MG63 (cell line): ENCODE measurements around the gene NTRK2. TPM values are rescaled to one million over a fixed set of nuclear protein-coding genes. Genes with fewer than 3 reads are reported as not detected.

Source experiments
- DNase-seq: peaks from one replicate; pipeline ENCODE4 v3.0.0-alpha.2; 2020
- H3K27me3 ChIP-seq: fragments of 250-450 bp; sonication (Bioruptor Pico); 2 replicates; pipeline ENCODE4 v1.5.1; 2020; ENCODE audit warnings: mild to moderate bottlenecking, moderate library complexity
- H3K36me3 ChIP-seq: fragments of 250-450 bp; sonication (Bioruptor Pico); 2 replicates; pipeline ENCODE4 v1.5.1; 2020; ENCODE audit warnings: mild to moderate bottlenecking, moderate library complexity
- H3K4me3 ChIP-seq: fragments of 250-450 bp; sonication (Bioruptor Pico); 2 replicates; pipeline ENCODE4 v1.5.1; 2020; ENCODE audit warnings: mild to moderate bottlenecking, moderate library complexity
- H3K9me3 ChIP-seq: fragments of 250-450 bp; sonication (Bioruptor Pico); 2 replicates; pipeline ENCODE4 v1.5.1; 2020; ENCODE audit warnings: mild to moderate bottlenecking, moderate library complexity
- total RNA-seq: library from RNA; depleted of rRNA; stranded (reverse); fragments of >200 nt; shearing (Covaris generic); gene quantifications from 2 replicates; pipeline ENCODE4 v1.2.3, GENCODE V29; 2014; ENCODE audit warnings: low replicate concordance; rRNA removed

NTRK2 gene
- total RNA-seq, result not detected in 2 replicates

DNA sequence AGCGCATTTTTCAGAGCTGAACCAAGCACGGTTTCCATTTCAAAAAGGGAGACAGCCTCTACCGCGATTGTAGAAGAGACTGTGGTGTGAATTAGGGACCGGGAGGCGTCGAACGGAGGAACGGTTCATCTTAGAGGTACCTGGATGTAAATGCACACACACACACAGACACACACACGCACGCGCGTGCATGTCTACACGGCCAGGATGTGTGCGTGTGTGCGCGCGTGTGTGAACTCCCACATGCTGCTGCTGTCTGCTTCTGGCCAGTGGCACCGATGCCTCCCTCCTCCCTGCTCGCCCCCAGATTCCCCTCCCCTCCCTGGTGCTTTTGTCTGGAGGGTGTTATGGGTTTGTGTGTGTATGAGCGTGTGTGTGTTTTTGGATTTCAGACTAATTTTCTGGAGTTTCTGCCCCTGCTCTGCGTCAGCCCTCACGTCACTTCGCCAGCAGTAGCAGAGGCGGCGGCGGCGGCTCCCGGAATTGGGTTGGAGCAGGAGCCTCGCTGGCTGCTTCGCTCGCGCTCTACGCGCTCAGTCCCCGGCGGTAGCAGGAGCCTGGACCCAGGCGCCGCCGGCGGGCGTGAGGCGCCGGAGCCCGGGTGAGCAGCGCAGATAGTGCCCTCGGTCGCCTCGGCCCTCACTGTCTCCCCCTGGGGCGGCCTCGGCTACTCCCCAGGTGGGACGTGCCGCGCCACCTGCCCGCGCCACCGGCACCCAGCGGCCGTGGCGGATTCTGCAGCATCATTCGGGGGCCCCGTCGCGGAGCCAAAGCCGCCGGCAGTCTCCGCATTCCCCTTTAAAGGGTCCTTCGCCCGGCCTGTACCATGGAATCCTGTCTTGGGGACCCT lies at the start of gene NTRK2:
Gene NTRK2, plus strand, starts transcription at position 442 of the 850 bp plus-strand sequence. CDS start 1,020 bp downstream, outside the sequence.
- H3K4me3 ChIP-seq, result peak within 1 kb of the TSS; percentile 30
- H3K36me3 ChIP-seq, result no peaks in the 10 kb centered on the region
- peak; percentile 23 for DNase-seq
- peaks cover 33% of the 10 kb centered on the region for H3K27me3 ChIP-seq
- H3K9me3 ChIP-seq, result no peaks in the 10 kb centered on the region

DNA sequence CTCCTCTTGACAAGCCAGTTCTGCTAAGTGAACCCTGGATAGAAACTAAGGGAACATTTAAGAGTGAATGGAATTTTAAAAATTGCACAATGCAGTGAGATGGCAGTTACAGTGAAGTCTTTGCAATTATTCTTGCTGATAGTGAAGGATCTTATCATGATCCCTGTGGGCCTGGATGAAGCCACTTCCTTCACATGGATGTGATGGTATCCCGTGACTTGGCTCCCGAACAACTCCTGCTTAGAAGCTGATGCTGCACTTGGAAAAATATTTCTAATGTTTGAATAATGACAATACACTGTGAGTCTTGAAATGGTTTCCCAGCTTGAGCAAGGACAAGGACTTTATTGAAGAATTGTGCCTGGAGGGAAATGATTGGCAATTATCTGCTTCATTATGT lies 49.2 kb upstream of the NTRK2 start:
- no peak for DNase-seq
- no peaks in the 10 kb centered on the region for H3K36me3 ChIP-seq
- no peaks in the 10 kb centered on the region for H3K9me3 ChIP-seq
- no peak overlapping the region for H3K4me3 ChIP-seq
- no peaks in the 10 kb centered on the region for H3K27me3 ChIP-seq

DNA sequence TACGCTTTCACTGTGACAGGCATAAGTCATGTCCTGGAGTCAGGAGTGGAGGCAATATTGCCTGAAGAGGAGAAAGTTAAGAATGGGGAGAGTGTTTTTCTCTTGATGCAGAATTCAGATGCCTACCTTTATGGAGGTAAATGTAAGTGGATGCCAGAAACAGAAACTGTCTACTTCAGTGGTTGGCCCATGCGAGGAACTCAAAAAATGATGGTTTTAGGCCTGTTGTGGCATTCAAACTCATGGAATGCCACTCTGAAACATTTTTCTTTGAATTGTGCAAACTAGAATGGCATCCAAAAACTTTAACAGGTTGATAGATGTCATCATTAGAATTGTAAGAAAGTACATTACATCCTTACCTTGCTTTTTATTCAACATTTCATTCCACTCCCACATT lies 47.7 kb upstream of the NTRK2 start:
- Histone ChIP-seq H3K4me3 (no peak overlapping the region), H3K27me3 (no peaks in the 10 kb centered on the region), H3K36me3 (no peaks in the 10 kb centered on the region), H3K9me3 (no peaks in the 10 kb centered on the region)
- no peak for DNase-seq

DNA sequence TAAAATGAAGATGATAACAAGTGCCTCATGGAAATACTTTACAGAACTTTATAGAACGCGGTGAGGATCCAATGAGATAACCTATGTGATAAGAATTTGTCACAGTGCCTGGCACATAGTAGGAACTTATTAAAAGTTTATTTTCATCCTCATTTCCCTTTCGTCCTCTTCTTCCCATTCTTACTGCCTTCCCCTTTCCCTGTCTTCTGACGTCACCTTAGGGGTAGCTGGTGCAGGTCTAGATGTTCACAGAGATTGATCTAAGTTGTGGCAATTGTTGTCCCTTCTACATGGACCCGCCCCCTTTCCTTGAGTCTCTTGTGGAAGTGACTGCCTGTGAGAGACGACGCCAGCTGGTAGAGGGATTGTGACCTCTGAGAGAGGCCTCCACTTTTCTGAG lies 46.5 kb upstream of the NTRK2 start:
- H3K36me3 ChIP-seq, result no peaks in the 10 kb centered on the region
- no peak for DNase-seq
- H3K9me3 ChIP-seq, result no peaks in the 10 kb centered on the region
- H3K27me3 ChIP-seq, result no peaks in the 10 kb centered on the region
- H3K4me3 ChIP-seq, result no peak overlapping the region

DNA sequence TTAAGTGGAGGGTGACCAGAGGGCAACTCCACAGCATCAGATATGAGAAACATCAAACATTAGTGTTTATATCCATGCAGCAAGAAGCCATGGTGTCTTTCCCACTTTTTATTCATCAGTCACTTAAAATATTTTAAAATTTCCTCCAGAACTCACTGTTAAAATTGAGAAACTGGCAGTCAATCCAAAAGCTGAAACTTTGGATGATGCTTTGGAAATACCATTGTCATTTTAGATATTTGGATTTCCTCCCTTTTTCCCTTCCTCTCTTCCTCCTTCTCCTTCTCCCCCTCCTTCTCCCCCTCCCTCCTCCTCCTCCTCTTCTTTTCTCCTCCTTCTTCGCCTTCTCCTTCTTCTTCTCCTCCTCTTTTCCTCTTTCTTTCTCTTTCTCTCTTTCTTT lies 33.1 kb upstream of the NTRK2 start:
- no peaks in the 10 kb centered on the region for H3K36me3 ChIP-seq
- no peaks in the 10 kb centered on the region for H3K27me3 ChIP-seq
- H3K4me3 ChIP-seq, result no peak overlapping the region
- DNase-seq, result no peak
- H3K9me3 ChIP-seq, result no peaks in the 10 kb centered on the region

DNA sequence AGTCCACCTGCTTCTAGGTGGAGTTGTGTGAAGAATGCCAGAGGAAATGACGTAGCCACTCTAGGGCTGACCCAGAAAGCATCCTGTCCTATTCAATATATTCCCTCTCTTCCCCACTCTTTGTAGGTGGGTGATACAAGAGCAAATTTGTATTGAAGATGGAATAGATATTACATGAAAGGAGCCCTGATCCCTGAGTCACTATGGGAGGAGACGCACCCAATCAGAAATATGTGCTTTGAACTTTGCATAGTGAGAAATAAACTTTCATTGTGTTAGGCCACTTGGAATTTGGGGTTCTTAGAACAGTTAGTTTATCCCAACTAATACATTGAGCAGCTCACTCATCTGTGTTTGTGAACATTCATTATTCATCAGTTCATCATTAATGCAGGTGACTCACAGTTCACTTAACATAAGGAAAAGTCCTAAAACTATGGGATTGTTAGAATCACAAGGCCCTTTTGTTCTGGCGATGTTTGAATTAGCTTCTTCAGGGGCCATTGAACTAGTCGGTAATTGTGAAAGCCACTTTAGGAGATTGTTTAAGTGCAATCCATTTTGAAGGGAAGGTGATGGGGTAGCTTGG lies 26.9 kb upstream of the NTRK2 start:
- no peak overlapping the region for H3K4me3 ChIP-seq

DNA sequence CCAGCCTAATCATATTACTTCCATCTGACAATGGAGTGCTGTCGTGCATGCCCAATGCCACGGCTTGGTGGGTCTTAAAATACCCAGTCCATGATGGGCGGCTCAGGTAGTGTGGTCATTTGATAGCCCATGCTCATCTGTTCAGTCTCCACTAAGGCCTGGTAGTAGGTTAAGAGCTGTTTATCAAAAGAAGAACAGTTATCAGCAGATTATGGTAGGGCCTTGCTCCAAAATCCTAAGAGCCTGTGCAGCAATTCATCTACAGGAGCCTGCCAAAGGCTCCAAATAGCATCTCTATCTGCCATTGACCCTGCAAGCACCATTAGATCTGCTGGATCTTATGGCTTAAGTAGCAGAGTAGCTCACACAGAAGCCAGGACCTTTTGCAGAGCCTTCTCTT lies 21.8 kb upstream of the NTRK2 start:
- no peaks in the 10 kb centered on the region for H3K9me3 ChIP-seq
- no peaks in the 10 kb centered on the region for H3K27me3 ChIP-seq
- H3K36me3 ChIP-seq, result no peaks in the 10 kb centered on the region
- no peak overlapping the region for H3K4me3 ChIP-seq
- DNase-seq, result no peak

More for the DNA sequence above, 26.9 kb upstream of the NTRK2 start:
- DNase-seq, result no peak
- H3K27me3 ChIP-seq, result no peaks in the 10 kb centered on the region
- H3K9me3 ChIP-seq, result no peaks in the 10 kb centered on the region
- H3K36me3 ChIP-seq, result no peaks in the 10 kb centered on the region

DNA sequence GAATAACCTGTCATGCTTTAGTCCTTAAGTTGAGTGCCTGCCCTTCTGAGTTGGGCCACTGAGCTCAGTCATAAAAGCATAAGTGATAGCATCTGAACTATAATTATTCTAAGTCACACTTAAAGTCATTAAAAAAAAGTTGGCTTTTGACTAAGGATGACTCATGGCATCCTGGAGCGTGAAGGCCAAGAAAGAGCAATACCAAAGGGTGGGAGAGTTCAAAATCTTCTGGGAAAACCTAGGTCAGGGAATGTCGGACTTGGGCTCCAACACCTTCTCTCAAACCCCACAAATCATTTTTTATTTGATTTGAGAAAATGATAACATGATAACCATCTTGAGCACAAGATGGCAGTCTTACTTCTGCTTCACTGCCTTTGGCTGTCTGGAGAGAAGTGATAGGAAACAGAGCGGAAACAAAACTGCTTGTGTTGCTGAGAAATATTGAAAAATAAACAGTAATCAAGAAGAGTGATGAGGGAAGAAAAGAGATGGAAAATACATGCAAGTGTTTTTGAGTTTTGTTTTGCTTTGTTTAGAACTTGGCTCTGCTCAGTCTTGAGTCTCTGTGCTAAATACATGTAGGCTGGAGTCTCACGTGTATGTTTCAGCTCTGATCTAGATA lies 16.9 kb upstream of the NTRK2 start:
- H3K27me3 ChIP-seq, result no peaks in the 10 kb centered on the region
- H3K36me3 ChIP-seq, result no peaks in the 10 kb centered on the region
- no peak for DNase-seq
- no peak overlapping the region for H3K4me3 ChIP-seq
- no peaks in the 10 kb centered on the region for H3K9me3 ChIP-seq

DNA sequence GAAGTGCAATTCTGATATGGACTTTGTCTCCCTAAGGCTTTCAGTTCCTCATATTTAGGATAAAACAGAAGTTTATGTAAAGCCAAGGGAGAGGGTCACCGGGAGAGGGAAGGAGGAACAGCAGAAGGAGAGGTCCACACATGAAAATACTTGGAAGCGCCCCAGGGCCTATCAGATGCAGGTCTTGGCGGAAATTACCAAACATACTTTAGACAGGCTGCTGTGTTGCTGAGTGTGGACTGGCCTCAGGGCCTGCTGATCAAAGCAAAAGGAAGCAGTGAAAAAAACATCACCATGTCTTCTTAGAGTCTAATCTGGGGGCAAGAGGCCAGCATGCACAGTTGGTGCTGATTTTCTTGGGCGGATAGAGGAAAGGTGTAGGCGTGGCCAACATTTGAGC lies 14.1 kb upstream of the NTRK2 start:
- no peak overlapping the region for H3K4me3 ChIP-seq
- H3K9me3 ChIP-seq, result no peaks in the 10 kb centered on the region
- no peaks in the 10 kb centered on the region for H3K36me3 ChIP-seq
- DNase-seq, result no peak
- H3K27me3 ChIP-seq, result no peaks in the 10 kb centered on the region

DNA sequence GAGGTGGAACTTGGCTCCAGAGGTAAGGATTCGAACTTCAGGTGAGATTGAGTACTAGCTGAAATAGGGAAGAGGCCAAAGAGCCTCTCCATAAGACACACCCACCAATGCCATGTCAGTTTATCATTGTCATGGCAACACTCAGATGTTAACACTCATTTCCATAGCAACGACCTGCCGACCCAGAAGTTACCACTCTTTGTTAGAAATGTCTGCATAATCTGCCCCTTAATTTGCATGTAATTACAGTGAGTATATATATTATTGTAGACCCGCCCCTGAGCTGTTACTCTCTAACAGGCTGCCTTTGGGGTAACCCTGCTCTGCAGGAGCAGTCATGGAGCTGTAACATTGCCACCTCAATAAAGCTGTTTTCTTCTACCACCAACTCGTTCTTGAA lies 10.2 kb upstream of the NTRK2 start:
- no peaks in the 10 kb centered on the region for H3K27me3 ChIP-seq
- no peaks in the 10 kb centered on the region for H3K36me3 ChIP-seq
- H3K9me3 ChIP-seq, result no peaks in the 10 kb centered on the region
- H3K4me3 ChIP-seq, result no peak overlapping the region
- no peak for DNase-seq

DNA sequence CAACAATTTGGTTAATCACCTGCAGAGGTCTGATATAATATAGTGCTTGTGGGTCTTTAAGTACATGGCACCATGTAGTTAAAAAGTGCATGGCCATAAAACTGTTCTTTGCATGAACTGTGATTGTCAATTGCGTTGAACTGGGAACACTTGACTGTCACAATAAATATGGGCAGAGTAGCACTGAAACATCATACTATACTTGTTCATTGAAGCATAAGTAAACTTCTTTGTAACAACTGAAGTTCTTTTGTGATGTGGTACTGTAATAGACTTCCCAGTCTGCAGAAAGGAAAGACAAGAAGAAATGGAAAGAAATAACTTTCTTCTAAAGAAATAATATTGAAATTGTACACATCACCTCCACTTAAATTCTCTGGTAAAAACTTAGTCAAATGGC lies 9.8 kb upstream of the NTRK2 start:
- Histone ChIP-seq H3K9me3 (no peaks in the 10 kb centered on the region), H3K36me3 (no peaks in the 10 kb centered on the region)

DNA sequence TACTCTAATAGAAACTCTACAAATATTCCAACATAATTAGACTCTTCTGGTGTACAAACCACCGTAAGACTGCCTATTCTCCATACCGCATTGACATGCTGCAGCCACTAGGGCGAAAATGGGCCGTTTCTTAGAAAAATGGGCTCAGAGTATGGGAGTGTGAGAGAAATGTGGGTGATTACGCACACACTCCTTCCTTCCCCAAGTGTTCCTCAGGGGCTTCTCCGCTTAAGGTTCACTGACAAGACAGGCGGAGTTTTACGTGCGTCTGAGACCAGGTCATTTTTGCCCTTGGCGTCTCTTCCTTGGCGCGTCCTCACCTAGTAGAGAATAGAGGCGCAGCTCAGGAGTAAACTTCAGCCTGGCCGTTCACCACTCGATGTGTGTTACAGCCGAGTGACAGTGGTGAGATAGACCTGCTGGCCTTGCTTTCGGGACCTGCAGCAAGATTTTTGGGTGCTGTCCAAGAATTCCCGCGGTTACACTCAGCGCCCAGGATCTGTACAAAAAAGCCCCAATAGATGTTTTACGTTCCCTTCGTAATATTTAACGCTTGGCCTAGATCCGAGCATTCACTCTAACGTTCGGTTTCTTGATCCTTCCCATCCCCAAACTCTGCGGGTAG lies 1.8 kb upstream of the NTRK2 start:
- DNase-seq, result no peak
- H3K27me3 ChIP-seq, result peaks cover 33% of the 10 kb centered on the region
- H3K36me3 ChIP-seq, result no peaks in the 10 kb centered on the region
- no peaks in the 10 kb centered on the region for H3K9me3 ChIP-seq
- peak overlapping the region; percentile 15; the same call in 1 of the 2 replicates for H3K4me3 ChIP-seq

More for the DNA sequence above, 9.8 kb upstream of the NTRK2 start:
- Histone ChIP-seq H3K4me3 (no peak overlapping the region), H3K27me3 (no peaks in the 10 kb centered on the region)
- no peak for DNase-seq

DNA sequence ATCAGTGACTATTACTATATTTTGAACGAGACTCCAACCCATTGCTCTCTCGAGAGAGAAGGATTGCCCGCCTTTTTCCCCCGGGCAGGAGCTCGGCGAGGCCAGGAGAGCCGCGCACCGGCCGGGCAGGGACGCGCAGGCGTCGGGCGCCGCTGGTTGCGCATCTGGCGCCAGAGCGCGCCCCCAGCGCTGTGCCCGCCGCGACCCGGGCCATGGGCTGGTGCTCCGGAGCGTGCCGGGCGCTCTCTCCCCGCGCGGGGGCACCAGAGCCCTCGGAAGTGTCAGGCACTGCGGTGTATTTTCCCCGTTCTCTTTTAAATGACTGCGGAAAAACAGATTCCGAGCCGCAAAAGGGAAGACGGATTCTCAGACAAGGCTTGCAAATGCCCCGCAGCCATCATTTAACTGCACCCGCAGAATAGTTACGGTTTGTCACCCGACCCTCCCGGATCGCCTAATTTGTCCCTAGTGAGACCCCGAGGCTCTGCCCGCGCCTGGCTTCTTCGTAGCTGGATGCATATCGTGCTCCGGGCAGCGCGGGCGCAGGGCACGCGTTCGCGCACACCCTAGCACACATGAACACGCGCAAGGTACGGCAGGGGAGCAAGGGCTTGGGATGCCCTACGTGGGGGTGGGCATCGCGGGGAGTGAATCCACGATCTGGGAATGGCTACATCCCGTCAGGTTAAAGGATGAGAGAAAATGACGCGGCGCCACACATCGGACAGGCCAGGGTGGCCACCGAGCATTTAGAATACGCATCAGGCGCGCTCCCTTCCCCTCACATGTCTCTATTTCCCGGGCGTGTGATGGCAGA lies 1.1 kb upstream of the NTRK2 start:
- Histone ChIP-seq H3K36me3 (no peaks in the 10 kb centered on the region), H3K4me3 (peak overlapping the region; percentile 30), H3K27me3 (peaks cover 33% of the 10 kb centered on the region), H3K9me3 (no peaks in the 10 kb centered on the region)
- peak; percentile 74 for DNase-seq

DNA sequence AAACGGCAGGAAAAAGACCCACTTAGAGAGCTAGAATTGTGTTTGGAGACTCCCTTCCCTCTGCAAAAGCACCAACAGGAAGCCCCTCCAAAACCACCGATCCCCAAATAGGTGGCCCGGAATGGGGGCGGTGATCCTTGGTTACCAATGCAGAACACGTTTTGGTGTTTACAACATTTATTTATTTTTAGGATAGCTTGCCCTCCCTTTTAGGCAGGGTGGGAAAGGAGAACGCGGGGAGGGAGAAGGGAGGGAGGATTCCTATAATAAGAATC lies 579 bp upstream of the NTRK2 start:
- Histone ChIP-seq H3K4me3 (peak overlapping the region; percentile 23), H3K36me3 (no peaks in the 10 kb centered on the region), H3K27me3 (peaks cover 33% of the 10 kb centered on the region), H3K9me3 (no peaks in the 10 kb centered on the region)
- DNase-seq, result no peak

DNA sequence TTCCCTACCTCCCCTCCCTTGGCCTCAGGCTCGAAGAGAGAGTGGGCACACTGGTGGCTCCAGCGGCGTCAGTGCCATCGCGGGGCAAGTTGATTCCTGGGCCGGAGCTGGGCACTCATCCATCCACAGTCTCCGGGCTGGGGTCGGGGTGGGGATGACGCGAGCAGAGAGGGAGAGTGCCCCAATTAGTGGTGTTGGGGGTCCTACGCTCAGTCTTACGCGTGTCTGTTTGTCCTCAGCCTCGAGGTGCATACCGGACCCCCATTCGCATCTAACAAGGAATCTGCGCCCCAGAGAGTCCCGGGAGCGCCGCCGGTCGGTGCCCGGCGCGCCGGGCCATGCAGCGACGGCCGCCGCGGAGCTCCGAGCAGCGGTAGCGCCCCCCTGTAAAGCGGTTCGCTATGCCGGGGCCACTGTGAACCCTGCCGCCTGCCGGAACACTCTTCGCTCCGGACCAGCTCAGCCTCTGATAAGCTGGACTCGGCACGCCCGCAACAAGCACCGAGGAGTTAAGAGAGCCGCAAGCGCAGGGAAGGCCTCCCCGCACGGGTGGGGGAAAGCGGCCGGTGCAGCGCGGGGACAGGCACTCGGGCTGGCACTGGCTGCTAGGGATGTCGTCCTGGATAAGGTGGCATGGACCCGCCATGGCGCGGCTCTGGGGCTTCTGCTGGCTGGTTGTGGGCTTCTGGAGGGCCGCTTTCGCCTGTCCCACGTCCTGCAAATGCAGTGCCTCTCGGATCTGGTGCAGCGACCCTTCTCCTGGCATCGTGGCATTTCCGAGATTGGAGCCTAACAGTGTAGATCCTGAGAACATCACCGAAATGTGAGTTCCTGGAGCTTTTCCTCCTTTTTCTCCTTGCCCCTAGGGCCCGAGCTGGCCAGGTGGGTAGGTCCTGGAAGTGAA lies 861 bp downstream of the NTRK2 start:
- Histone ChIP-seq H3K36me3 (no peaks in the 10 kb centered on the region), H3K4me3 (no peak overlapping the region; the same call in 1 of the 2 replicates), H3K27me3 (peaks cover 33% of the 10 kb centered on the region), H3K9me3 (no peaks in the 10 kb centered on the region)
- no peak for DNase-seq
